ENCODE measurements around the gene PRDX1.

Gene PRDX1

GRCh38 chr1:45521413-45522323 is at the start of gene PRDX1:
Gene PRDX1, minus strand, starts transcription at chr1:45521884. Its CDS starts 2,841 bp downstream, at chr1:45519043.
- DNase-seq = peak; percentile 85 to 98 (median 95)

GRCh38 chr1:45570631-45571030 is 48.9 kb upstream of the PRDX1 start:
- no peak for DNase-seq

GRCh38 chr1:45569962-45570581 is 48.4 kb upstream of the PRDX1 start:
- DNase-seq = peak; percentile 16 to 47 (median 35)

- DNase-seq = no peak
Observed at GRCh38 chr1:45569571-45569961, 47.9 kb upstream of the PRDX1 start.

- no peak for DNase-seq
Observed at GRCh38 chr1:45568421-45568820, 46.7 kb upstream of the PRDX1 start.

GRCh38 chr1:45567911-45568310 is 46.2 kb upstream of the PRDX1 start:
- no peak for DNase-seq

GRCh38 chr1:45566722-45567121 is 45.0 kb upstream of the PRDX1 start:
- DNase-seq = no peak

GRCh38 chr1:45563843-45564242 is 42.2 kb upstream of the PRDX1 start:
- no peak for DNase-seq

- no peak for DNase-seq
Observed at GRCh38 chr1:45557422-45557944, 35.8 kb upstream of the PRDX1 start.

GRCh38 chr1:45554198-45554597 is 32.5 kb upstream of the PRDX1 start:
- DNase-seq = no peak

GRCh38 chr1:45552331-45552730 is 30.6 kb upstream of the PRDX1 start:
- no peak for DNase-seq

GRCh38 chr1:45551684-45552083 is 30.0 kb upstream of the PRDX1 start:
- DNase-seq = no peak

GRCh38 chr1:45550401-45551351 is 29.0 kb upstream of the PRDX1 start, which contains the start of gene AKR1A1:
Gene AKR1A1, plus strand, starts transcription at chr1:45550826. Its CDS starts 10,969 bp downstream, at chr1:45561795.
- peak; percentile 60 to 85 (median 70) for DNase-seq

GRCh38 chr1:45545553-45546310 is 24.0 kb upstream of the PRDX1 start:
- no peak for DNase-seq

- DNase-seq = no peak
Observed at GRCh38 chr1:45545019-45545493, 23.4 kb upstream of the PRDX1 start.

- no peak for DNase-seq
Observed at GRCh38 chr1:45544530-45544929, 22.8 kb upstream of the PRDX1 start.

GRCh38 chr1:45543581-45544417 is 22.1 kb upstream of the PRDX1 start:
- DNase-seq = peak in 3 of 4 experiments; percentile 8 to 27 (median 26)

- DNase-seq = no peak
Observed at GRCh38 chr1:45542591-45542990, 20.9 kb upstream of the PRDX1 start.

- DNase-seq = no peak
Observed at GRCh38 chr1:45541193-45541592, 19.5 kb upstream of the PRDX1 start.

- DNase-seq = no peak
Observed at GRCh38 chr1:45536886-45537285, 15.2 kb upstream of the PRDX1 start.
